H1 (cell line): ENCODE results near the gene CSAD. TPM values are rescaled to one million over a fixed set of nuclear protein-coding genes. Genes with fewer than 3 reads are reported as not detected.
"Not testable (repeated sequence)": the region's sequence is repeated elsewhere in the genome, so short reads cannot be mapped to it uniquely, and the experiment has no call there.

Experiments used
- CTCF ChIA-PET: fragments of 300-600 bp; sonication (Branson Sonifier 250); formaldehyde crosslinking; loops from one replicate; lab custom pipeline; 2021; ENCODE audit not compliant: partially characterized antibody; lab: Charles Lee
- POLR2A ChIA-PET: fragments of 300-600 bp; sonication (Branson Sonifier 250); formaldehyde crosslinking; loops from one replicate; lab custom pipeline; 2021; ENCODE audit warnings: inconsistent platforms; ENCODE audit not compliant: partially characterized antibody; lab: Charles Lee
- DNase-seq, 2 experiments: peaks; one replicate each; pipeline versions ENCODE4 v3.0.0 to v3.0.0-alpha.2; 2010 to 2022; ENCODE audit warnings: low spot score in 2 of 2, low read depth in 1 of 2, mixed read lengths in 1 of 2
- FAIRE-seq: peaks from 2 replicates; lab custom pipeline; 2011; peaks lifted over from hg19 to GRCh38; lab: Jason Lieb, UNC
- H2AFZ ChIP-seq: 2 replicates; pipeline ENCODE4 v1.8.1; 2012; ENCODE audit warnings: low read length, inconsistent platforms
- H2AK5ac ChIP-seq: 2 replicates; pipeline ENCODE4 v1.6.1; 2013; ENCODE audit warnings: low read depth, low read length
- H2BK120ac ChIP-seq: replicated peaks from 2 replicates; pipeline ENCODE3; 2013; ENCODE audit warnings: low read depth, low read length, inconsistent platforms
- H2BK12ac ChIP-seq: 2 replicates; pipeline ENCODE4 v1.6.1; 2013; ENCODE audit warnings: low read depth, low read length
- H2BK15ac ChIP-seq: 2 replicates; pipeline ENCODE4 v1.6.1; 2013; ENCODE audit warnings: low read length
- H2BK20ac ChIP-seq: 2 replicates; pipeline ENCODE4 v1.6.1; 2013; ENCODE audit warnings: low read length
- H2BK5ac ChIP-seq: 2 replicates; pipeline ENCODE4 v1.6.1; 2013; ENCODE audit warnings: low read depth, low read length
- H3K14ac ChIP-seq: 2 replicates; pipeline ENCODE4 v1.6.1; 2013; ENCODE audit warnings: inconsistent platforms; ENCODE audit not compliant: insufficient read length
- H3K18ac ChIP-seq: 2 replicates; pipeline ENCODE4 v1.6.1; 2013; ENCODE audit warnings: low read length; ENCODE audit errors: extremely low read depth
- H3K23ac ChIP-seq: 2 replicates; pipeline ENCODE4 v1.6.1; 2013; ENCODE audit warnings: inconsistent platforms; ENCODE audit not compliant: insufficient read length
- H3K23me2 ChIP-seq: 2 replicates; pipeline ENCODE4 v1.6.1; 2013; ENCODE audit warnings: low read depth, low read length
- H3K27ac ChIP-seq: 2 replicates; pipeline ENCODE4 v1.6.1; 2011; ENCODE audit warnings: low read depth, low read length, inconsistent platforms
- H3K27me3 ChIP-seq, 4 experiments: replicated peaks in 1 of 4; 1 replicate in 1 of 4; 2 replicates in 3 of 4; pipeline versions ENCODE4 v1.6.1 to v1.8.1; 2011 to 2013; ENCODE audit warnings: low read length in 3 of 4, mild to moderate bottlenecking in 3 of 4, inconsistent platforms in 2 of 4, mixed read lengths in 2 of 4, moderate library complexity in 1 of 4; ENCODE audit not compliant: control insufficient read depth in 3 of 4, insufficient read depth in 3 of 4; ENCODE audit errors: extremely low read depth in 1 of 4
- H3K36me3 ChIP-seq, 4 experiments: 2 replicates each; pipeline versions ENCODE4 v1.6.1 to v1.8.1; 2011 to 2013; ENCODE audit warnings: mild to moderate bottlenecking in 4 of 4, low read length in 3 of 4, moderate library complexity in 2 of 4, control low read depth in 1 of 4, inconsistent platforms in 1 of 4; ENCODE audit not compliant: insufficient read depth in 4 of 4, control insufficient read depth in 2 of 4
- H3K4ac ChIP-seq: replicated peaks from 2 replicates; pipeline ENCODE3; 2013; ENCODE audit warnings: low read length, low read depth, mixed read lengths, inconsistent platforms; ENCODE audit not compliant: insufficient read length
- H3K4me1 ChIP-seq, 4 experiments: replicated peaks in 1 of 4; 1 replicate in 1 of 4; 2 replicates in 3 of 4; pipeline versions ENCODE4 v1.6.1 to v1.8.1; 2011 to 2013; ENCODE audit warnings: low read length in 3 of 4, inconsistent platforms in 2 of 4, mixed read lengths in 1 of 4; ENCODE audit not compliant: insufficient read depth in 4 of 4, control insufficient read depth in 3 of 4
- H3K4me2 ChIP-seq, 2 experiments: 2 replicates each; pipeline versions ENCODE4 v1.6.1 to v1.8.1; 2011 to 2013; ENCODE audit warnings: low read depth in 2 of 2, low read length in 2 of 2, control low read depth in 1 of 2, inconsistent platforms in 1 of 2, mild to moderate bottlenecking in 1 of 2; ENCODE audit not compliant: insufficient read depth in 1 of 2
- H3K4me3 ChIP-seq, 4 experiments: fragments of 200-600, 300-600 bp in 1 of 4; sonication (generic), shearing (Covaris generic), sonication (Bioruptor Twin) in 1 of 4; 2 replicates each; pipeline versions ENCODE4 v1.5.1 to v1.8.1; 2011 to 2016; ENCODE audit warnings: low read length in 4 of 4, low read depth in 3 of 4, control low read depth in 2 of 4, inconsistent platforms in 2 of 4, mild to moderate bottlenecking in 2 of 4, mixed read lengths in 1 of 4, moderate library complexity in 1 of 4; ENCODE audit not compliant: insufficient read depth in 2 of 4; ENCODE audit errors: extremely low read depth in 1 of 4
- H3K56ac ChIP-seq: replicated peaks from 2 replicates; pipeline ENCODE3; 2013; ENCODE audit warnings: low read depth, mild to moderate bottlenecking, mixed read lengths, low read length, inconsistent platforms; ENCODE audit not compliant: insufficient read length
- H3K79me1 ChIP-seq: 2 replicates; pipeline ENCODE4 v1.6.1; 2013; ENCODE audit warnings: low read depth, low read length, control low read depth
- H3K79me2 ChIP-seq, 2 experiments: 2 replicates each; pipeline versions ENCODE4 v1.6.1 to v1.8.1; 2012 to 2013; ENCODE audit warnings: low read length in 2 of 2, mild to moderate bottlenecking in 2 of 2, inconsistent platforms in 1 of 2; ENCODE audit not compliant: insufficient read depth in 2 of 2, control insufficient read depth in 1 of 2
- H3K9ac ChIP-seq, 4 experiments: replicated peaks in 1 of 4; 1 replicate in 1 of 4; 2 replicates in 3 of 4; pipeline versions ENCODE4 v1.6.1 to v1.8.1; 2011 to 2013; ENCODE audit warnings: low read depth in 3 of 4, low read length in 3 of 4, control low read depth in 2 of 4, mild to moderate bottlenecking in 2 of 4, moderate library complexity in 2 of 4, inconsistent platforms in 1 of 4; ENCODE audit errors: extremely low read depth in 1 of 4
- H3K9me3 ChIP-seq, 2 experiments: 2 replicates each; pipeline versions ENCODE4 v1.6.1 to v1.8.1; 2012 to 2013; ENCODE audit warnings: mild to moderate bottlenecking in 2 of 2, moderate library complexity in 2 of 2, control low read depth in 1 of 2, inconsistent platforms in 1 of 2, low read depth in 1 of 2, low read length in 1 of 2, mixed read lengths in 1 of 2; ENCODE audit not compliant: insufficient read depth in 2 of 2
- H4K20me1 ChIP-seq, 2 experiments: replicated peaks in 1 of 2; 2 replicates each; pipeline versions ENCODE3 to v1.8.1; 2011 to 2013; ENCODE audit warnings: inconsistent platforms in 2 of 2, low read length in 2 of 2, mild to moderate bottlenecking in 1 of 2; ENCODE audit not compliant: insufficient read depth in 2 of 2, control insufficient read depth in 1 of 2
- H4K5ac ChIP-seq: 2 replicates; pipeline ENCODE4 v1.6.1; 2013; ENCODE audit warnings: low read length, low read depth, mixed read lengths, inconsistent platforms; ENCODE audit not compliant: insufficient read length
- H4K8ac ChIP-seq: 2 replicates; pipeline ENCODE4 v1.8.0; 2013; ENCODE audit warnings: mild to moderate bottlenecking, moderate library complexity, low read length, inconsistent platforms; ENCODE audit not compliant: insufficient read depth; ENCODE audit errors: extremely low read depth
- H4K91ac ChIP-seq: replicated peaks from 2 replicates; pipeline ENCODE3; 2013; ENCODE audit warnings: low read length, mixed read lengths, inconsistent platforms; ENCODE audit not compliant: insufficient read length
- WGBS, 2 experiments: shearing (Covaris generic) in 1 of 2; methylation state at CpG; one replicate each; pipeline versions ENCODE4 v1.1.6 to v1.1.7; 2013 to 2015; ENCODE audit warnings: low lambda C conversion rate in 2 of 2, mixed read lengths in 2 of 2, inconsistent platforms in 1 of 2, low coverage in 1 of 2, missing lambda C conversion rate in 1 of 2; ENCODE audit not compliant: insufficient replicate concordance in 2 of 2, insufficient coverage in 1 of 2, insufficient read length in 1 of 2; ENCODE audit errors: extremely low coverage in 1 of 2, missing lambda C conversion rate in 1 of 2; 5-methylcytosine and 5-hydroxymethylcytosine counted together
- polyA plus RNA-seq, 7 experiments: library from polyadenylated mRNA; depleted of rRNA in 3 of 7; stranded (reverse) in 5 of 7; unstranded in 2 of 7; fragments of >200 nt in 5 of 7; fragments of 200-250 nt in 2 of 7; gene quantifications; 1 replicate in 5 of 7; 2 replicates in 1 of 7; 4 replicates in 1 of 7; pipeline versions ENCODE4 v1.2.1 to v1.2.3, GENCODE V29; 2011 to 2013; ENCODE audit warnings: missing spikeins in 2 of 7, mixed read lengths in 2 of 7
- total RNA-seq: library from RNA; stranded (reverse); fragmentation: NEBNext Ultra II Directional; extraction: Animal tissue kit (Norgen Biotek cat#: 25700); gene quantifications from 2 replicates; pipeline ENCODE4 v1.2.1, GENCODE V29; 2021

Gene CSAD
- total and polyA plus RNA-seq, 2 of the 8 experiments (the other 6 are each of a cell fraction or from before 2014, with no cell fraction given): 8.8 to 11.3 TPM

GRCh38 chr12:53202316-53202715 is 21.6 kb upstream of the CSAD start:
- not testable (repeated sequence) for H2AFZ ChIP-seq, H3K9ac ChIP-seq, H2AK5ac ChIP-seq, H3K27ac ChIP-seq, H4K91ac ChIP-seq, H4K8ac ChIP-seq, H3K23ac ChIP-seq, H3K14ac ChIP-seq, H2BK20ac ChIP-seq, H2BK12ac ChIP-seq, H3K56ac ChIP-seq, H2BK15ac ChIP-seq, H3K36me3 ChIP-seq, H3K4me1 ChIP-seq, H3K18ac ChIP-seq, H3K23me2 ChIP-seq, H4K5ac ChIP-seq, H3K9me3 ChIP-seq, H3K79me2 ChIP-seq, FAIRE-seq, H3K79me1 ChIP-seq, H2BK5ac ChIP-seq, H4K20me1 ChIP-seq, H3K4me2 ChIP-seq, H3K4me3 ChIP-seq, H2BK120ac ChIP-seq, DNase-seq, H3K4ac ChIP-seq
- H3K27me3 ChIP-seq: peaks cover 0 to 16% (median 11%) of the 10 kb centered on the region in 4 experiments; a peak in 6 of 7 replicates
- WGBS, 2 experiments: 92% methylated on average over 7 of the region's 7 CpGs; no CpG with 5 or more reads in 1 of the 2 experiments
- POLR2A ChIA-PET: interaction anchor here (1.6 to 2.0 kb wide), 2 partner anchors 15 to 84 kb away, joined by 3 to 6 read pairs; no protein-coding TSS in a partner anchor
- CTCF ChIA-PET: interaction anchor here (1.5 to 22.3 kb wide), 7 partner anchors 10 to 136 kb away, joined by 3 to 573 read pairs (median 164); partner anchors contain the start of genes CSAD, ITGB7, MYG1 and PFDN5
